T-helper 1 cell treated with Interleukin-12 subunit alpha and Interleukin-12 subunit beta and Interleukin-4 antibody, amounts not matched to agents 30 μg/mL and 1 μg/mL, for 36 hours (primary cell): ENCODE measurements around the gene SLFN14.

Experiments used
- H3K27ac Mint-ChIP-seq: one replicate; pipeline ENCODE4 v1.8.0; 2021; ENCODE audit warnings: mild to moderate bottlenecking, mixed read lengths
- H3K27me3 Mint-ChIP-seq: one replicate; pipeline ENCODE4 v1.8.0; 2021; ENCODE audit warnings: low read depth, mixed read lengths
- H3K36me3 Mint-ChIP-seq: one replicate; pipeline ENCODE4 v1.8.0; 2021; ENCODE audit warnings: low read depth, mixed read lengths
- H3K4me1 Mint-ChIP-seq: one replicate; pipeline ENCODE4 v1.8.0; 2021; ENCODE audit warnings: low read depth, mixed read lengths
- H3K4me3 Mint-ChIP-seq: one replicate; pipeline ENCODE4 v1.8.0; 2021; ENCODE audit warnings: mild to moderate bottlenecking, moderate library complexity, mixed read lengths
- H3K9me3 Mint-ChIP-seq: one replicate; pipeline ENCODE4 v1.8.0; 2021; ENCODE audit warnings: mixed read lengths

SLFN14 gene

DNA sequence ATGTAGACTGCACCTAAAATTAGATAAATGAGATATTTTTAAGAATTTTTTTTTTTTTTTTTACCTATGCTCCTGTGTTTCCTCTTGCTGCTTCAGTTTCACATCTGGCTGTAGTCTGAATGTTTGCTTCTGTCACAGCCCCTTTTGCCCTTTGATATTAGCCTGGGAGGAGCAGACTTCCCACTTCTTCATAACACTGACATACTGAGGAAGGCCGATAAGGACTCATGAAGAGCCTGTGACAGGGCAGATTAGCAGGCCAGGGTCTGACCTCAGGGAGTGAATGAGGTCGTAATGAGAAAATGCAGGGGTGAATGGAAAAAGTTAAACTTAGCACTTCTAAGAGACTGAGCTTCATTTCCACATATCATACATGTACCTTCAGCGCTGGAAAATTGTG, at the start of gene SLFN14:
TSS of gene SLFN14 (minus strand) at position 117 of the 400 bp plus-strand sequence. CDS start 2,757 bp downstream, outside the sequence.
- H3K27ac Mint-ChIP-seq, result no peak within 1 kb of the TSS
- peaks cover 60% of the 10 kb centered on the region for H3K27me3 Mint-ChIP-seq
- no peaks in the 10 kb centered on the region for H3K9me3 Mint-ChIP-seq
- no peaks in the 10 kb centered on the region for H3K36me3 Mint-ChIP-seq
- H3K4me1 Mint-ChIP-seq, result peaks cover 4% of the 10 kb centered on the region
- H3K4me3 Mint-ChIP-seq, result no peak within 1 kb of the TSS

DNA sequence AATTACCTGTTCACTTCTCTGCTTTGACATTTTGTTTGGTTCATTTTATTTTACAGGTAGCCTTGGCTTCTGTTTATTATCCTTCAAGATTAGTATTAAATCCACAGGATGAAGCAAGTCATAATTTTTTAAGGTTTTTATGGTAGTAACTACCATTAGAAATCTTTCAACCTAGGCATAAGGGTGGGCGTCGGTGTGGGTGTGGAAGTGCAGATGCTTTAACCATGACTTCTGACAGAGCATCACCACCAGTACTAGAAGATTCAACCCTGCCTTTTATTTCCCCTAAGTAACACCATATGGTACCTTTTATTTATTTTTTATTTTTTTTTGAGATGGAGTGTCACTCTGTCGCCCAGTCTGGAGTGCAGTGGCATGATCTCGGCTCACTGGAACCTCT, 49.2 kb upstream of the SLFN14 start:
- H3K9me3 Mint-ChIP-seq, result no peaks in the 10 kb centered on the region
- H3K27me3 Mint-ChIP-seq, result no peaks in the 10 kb centered on the region
- H3K4me1 Mint-ChIP-seq, result peaks cover 7% of the 10 kb centered on the region
- H3K36me3 Mint-ChIP-seq, result peaks cover 32% of the 10 kb centered on the region
- H3K4me3 Mint-ChIP-seq, result no peak overlapping the region
- no peak overlapping the region for H3K27ac Mint-ChIP-seq

- Mint-ChIP-seq H3K4me3 (no peak overlapping the region), H3K4me1 (no peaks in the 10 kb centered on the region), H3K36me3 (peaks cover 39% of the 10 kb centered on the region), H3K9me3 (no peaks in the 10 kb centered on the region), H3K27me3 (no peaks in the 10 kb centered on the region), H3K27ac (no peak overlapping the region)
Observed at GRCh38 chr17:35607239-35607847, 46.7 kb upstream of the SLFN14 start.

GRCh38 chr17:35605678-35606077, 45.1 kb upstream of the SLFN14 start:
- no peak overlapping the region for H3K4me3 Mint-ChIP-seq
- H3K36me3 Mint-ChIP-seq, result peaks cover 42% of the 10 kb centered on the region
- no peaks in the 10 kb centered on the region for H3K9me3 Mint-ChIP-seq
- no peaks in the 10 kb centered on the region for H3K27me3 Mint-ChIP-seq
- no peak overlapping the region for H3K27ac Mint-ChIP-seq
- H3K4me1 Mint-ChIP-seq, result peaks cover 2% of the 10 kb centered on the region

DNA sequence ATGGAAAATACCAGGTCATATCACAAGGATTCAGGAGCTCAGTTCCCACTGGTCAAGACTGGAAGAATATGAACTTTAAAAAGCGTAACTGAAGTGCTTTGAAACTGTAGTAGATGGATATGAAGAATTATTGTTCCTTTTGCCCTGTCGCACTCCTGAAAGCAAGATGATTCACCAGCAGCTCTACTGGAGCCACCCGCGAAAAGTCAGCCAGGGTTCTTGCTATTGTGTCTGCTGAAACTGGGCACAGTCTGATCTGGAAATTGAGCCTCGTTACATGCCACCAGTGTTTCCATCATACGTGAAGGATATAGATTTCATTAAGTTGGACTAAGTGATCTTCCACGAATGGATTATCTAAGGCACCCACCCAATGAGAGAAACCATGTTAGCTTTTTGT, 43.1 kb upstream of the SLFN14 start:
- peaks cover 43% of the 10 kb centered on the region for H3K36me3 Mint-ChIP-seq
- no peaks in the 10 kb centered on the region for H3K9me3 Mint-ChIP-seq
- H3K27ac Mint-ChIP-seq, result no peak overlapping the region
- H3K27me3 Mint-ChIP-seq, result no peaks in the 10 kb centered on the region
- no peak overlapping the region for H3K4me3 Mint-ChIP-seq
- H3K4me1 Mint-ChIP-seq, result peaks cover 2% of the 10 kb centered on the region

DNA sequence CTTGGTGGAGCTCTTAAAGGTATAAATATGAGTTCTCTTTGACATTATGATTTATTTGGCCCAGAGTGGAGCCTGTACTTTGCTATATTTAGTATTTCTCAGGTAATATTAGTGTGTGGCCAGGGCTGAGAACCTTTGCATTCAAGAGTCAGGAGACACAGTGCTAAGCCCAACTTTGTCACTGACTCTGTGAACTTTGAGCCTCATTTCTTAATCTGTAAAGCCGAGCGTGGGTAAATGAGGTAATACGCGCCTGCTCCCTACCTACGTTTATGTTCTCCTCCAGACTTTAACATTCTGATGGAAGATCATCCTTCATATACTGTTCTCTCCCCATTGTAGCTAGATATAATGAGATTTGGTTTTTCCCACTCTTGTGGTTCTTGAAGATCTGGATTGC, 37.0 kb upstream of the SLFN14 start:
- Mint-ChIP-seq H3K4me3 (no peak overlapping the region), H3K27me3 (no peaks in the 10 kb centered on the region), H3K9me3 (no peaks in the 10 kb centered on the region), H3K27ac (no peak overlapping the region), H3K4me1 (peaks cover 8% of the 10 kb centered on the region), H3K36me3 (peaks cover 54% of the 10 kb centered on the region)

GRCh38 chr17:35596530-35597233, 36.1 kb upstream of the SLFN14 start:
- Mint-ChIP-seq H3K36me3 (peaks cover 48% of the 10 kb centered on the region), H3K4me3 (no peak overlapping the region), H3K27ac (no peak overlapping the region), H3K4me1 (peaks cover 8% of the 10 kb centered on the region), H3K27me3 (no peaks in the 10 kb centered on the region), H3K9me3 (no peaks in the 10 kb centered on the region)

DNA sequence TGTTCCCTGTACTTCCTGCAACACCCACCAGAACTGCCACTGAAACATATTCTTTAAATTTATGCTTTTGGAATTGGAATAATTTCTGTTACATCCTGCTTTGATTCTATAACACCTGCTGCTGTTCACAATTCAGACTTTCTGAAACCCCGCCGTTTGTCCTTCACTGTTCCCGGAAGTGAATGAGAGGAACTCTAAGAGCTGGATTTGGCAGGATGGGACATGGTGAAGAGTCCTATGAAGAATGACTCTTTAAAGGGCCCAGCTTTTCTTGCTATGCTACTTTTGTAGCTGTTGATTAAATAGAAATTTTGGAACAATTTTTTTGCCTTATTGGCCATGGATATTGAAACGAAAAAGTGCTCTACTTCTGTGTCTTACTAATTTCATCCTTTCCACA, 35.5 kb upstream of the SLFN14 start:
- Mint-ChIP-seq H3K9me3 (no peaks in the 10 kb centered on the region), H3K4me3 (no peak overlapping the region), H3K27me3 (no peaks in the 10 kb centered on the region), H3K36me3 (peaks cover 47% of the 10 kb centered on the region), H3K27ac (no peak overlapping the region), H3K4me1 (peaks cover 8% of the 10 kb centered on the region)

- Mint-ChIP-seq H3K9me3 (no peaks in the 10 kb centered on the region), H3K36me3 (peaks cover 4% of the 10 kb centered on the region), H3K27me3 (peaks cover 9% of the 10 kb centered on the region), H3K27ac (peak overlapping the region; percentile 95), H3K4me1 (peaks cover 24% of the 10 kb centered on the region), H3K4me3 (peak overlapping the region; percentile 92)
Observed at GRCh38 chr17:35588196-35588920, 27.7 kb upstream of the SLFN14 start.

- Mint-ChIP-seq H3K4me1 (peaks cover 23% of the 10 kb centered on the region), H3K9me3 (no peaks in the 10 kb centered on the region), H3K36me3 (peaks cover 3% of the 10 kb centered on the region), H3K4me3 (peak within 1 kb of the TSS; percentile 92), H3K27ac (peak within 1 kb of the TSS; percentile 95), H3K27me3 (peaks cover 9% of the 10 kb centered on the region)
Observed at GRCh38 chr17:35587074-35587961, 26.7 kb upstream of the SLFN14 start, which contains the start of gene AP2B1. Gene AP2B1 (plus strand): TSS chr17:35587322. CDS start chr17:35594031, 6,709 bp downstream.

DNA sequence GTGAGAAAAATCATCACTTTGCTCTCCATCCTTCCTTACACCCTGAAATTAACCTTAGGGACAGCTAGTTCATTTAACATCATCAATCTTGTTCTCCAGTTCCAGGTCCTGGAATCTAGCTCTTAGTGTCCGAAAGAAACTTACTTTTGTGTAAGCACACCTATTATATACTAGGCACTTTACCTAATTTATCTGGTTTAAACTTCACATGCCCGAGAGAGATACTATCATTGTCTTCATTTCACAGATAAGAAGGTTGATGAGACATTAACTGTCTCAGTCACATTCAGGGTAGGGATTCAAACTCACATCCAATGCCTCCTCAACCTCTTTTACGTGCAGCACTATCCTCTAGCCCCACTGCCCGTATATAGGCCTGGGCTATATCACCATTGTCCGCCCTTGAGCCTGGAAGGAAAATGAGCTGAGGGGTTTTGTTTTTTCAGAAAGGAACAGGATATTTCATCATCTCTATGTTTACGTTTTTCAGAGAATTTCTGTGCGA, 26.0 kb upstream of the SLFN14 start:
- peaks cover 9% of the 10 kb centered on the region for H3K27me3 Mint-ChIP-seq
- peaks cover 23% of the 10 kb centered on the region for H3K4me1 Mint-ChIP-seq
- peak overlapping the region; percentile 92 for H3K4me3 Mint-ChIP-seq
- no peaks in the 10 kb centered on the region for H3K9me3 Mint-ChIP-seq
- peak overlapping the region; percentile 95 for H3K27ac Mint-ChIP-seq
- peaks cover 3% of the 10 kb centered on the region for H3K36me3 Mint-ChIP-seq

DNA sequence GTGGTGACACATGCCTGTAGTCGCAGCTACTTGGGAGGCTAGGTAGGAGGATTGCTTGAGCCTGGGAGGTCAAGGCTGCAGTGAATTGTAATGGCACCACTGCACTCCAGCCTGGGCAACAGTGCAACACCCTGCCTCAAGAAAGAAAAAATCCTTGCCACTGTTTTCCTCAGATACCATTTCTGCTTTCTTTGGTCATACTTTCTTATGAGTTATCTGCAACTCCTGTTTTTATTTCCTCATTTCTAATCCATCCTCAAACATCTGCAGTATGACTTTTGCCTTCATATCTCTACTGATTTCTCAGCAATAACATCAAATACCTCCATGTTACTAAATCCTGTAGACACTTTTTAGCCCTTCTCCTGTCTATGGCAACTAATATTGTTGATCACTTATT, 23.4 kb upstream of the SLFN14 start:
- Mint-ChIP-seq H3K27me3 (peaks cover 9% of the 10 kb centered on the region), H3K27ac (no peak overlapping the region), H3K4me3 (no peak overlapping the region), H3K4me1 (peaks cover 13% of the 10 kb centered on the region), H3K9me3 (no peaks in the 10 kb centered on the region), H3K36me3 (peaks cover 3% of the 10 kb centered on the region)

- Mint-ChIP-seq H3K9me3 (no peaks in the 10 kb centered on the region), H3K36me3 (peaks cover 14% of the 10 kb centered on the region), H3K4me1 (peaks cover 14% of the 10 kb centered on the region), H3K4me3 (peak overlapping the region; percentile 96), H3K27ac (peak overlapping the region; percentile 96), H3K27me3 (no peaks in the 10 kb centered on the region)
Observed at GRCh38 chr17:35578929-35579432, 18.4 kb upstream of the SLFN14 start.
